KMS-11 (cell line): ENCODE measurements around the gene ENPP6.
A peak's percentile ranks its signal among the peaks of the same experiment; 100 is the strongest.

Source experiments
- H2AFZ ChIP-seq: fragments of 200-600 bp; sonication (generic); 2 replicates; pipeline ENCODE4 v1.6.1; 2016; ENCODE audit warnings: antibody characterized with exemption, mixed run types, low read depth
- H3K27ac ChIP-seq: fragments of 200-600 bp; sonication (generic); 2 replicates; pipeline ENCODE4 v1.6.1; 2016; ENCODE audit warnings: mild to moderate bottlenecking, mixed run types
- H3K27me3 ChIP-seq: fragments of 200-600 bp; sonication (generic); 2 replicates; pipeline ENCODE4 v1.6.1; 2017; ENCODE audit warnings: mild to moderate bottlenecking, low read depth, mixed run types, moderate library complexity; ENCODE audit not compliant: insufficient read depth
- H3K36me3 ChIP-seq: fragments of 200-600 bp; sonication (generic); 2 replicates; pipeline ENCODE4 v1.6.1; 2017; ENCODE audit warnings: mild to moderate bottlenecking, mixed run types; ENCODE audit not compliant: insufficient read depth
- H3K4me1 ChIP-seq: fragments of 200-600 bp; sonication (generic); 2 replicates; pipeline ENCODE4 v1.6.1; 2016; ENCODE audit warnings: mild to moderate bottlenecking, low read depth, mixed run types; ENCODE audit not compliant: poor library complexity, severe bottlenecking
- H3K4me2 ChIP-seq: fragments of 200-600 bp; sonication (generic); 2 replicates; pipeline ENCODE4 v1.7.0; 2016; ENCODE audit warnings: mild to moderate bottlenecking, mixed run types
- H3K4me3 ChIP-seq: fragments of 200-600 bp; sonication (generic); IDR thresholded peaks from 2 replicates; pipeline ENCODE4 v1.6.1; 2017; ENCODE audit warnings: low read depth, low read length, mixed read lengths; ENCODE audit not compliant: insufficient read depth
- H3K79me2 ChIP-seq: fragments of 200-600 bp; sonication (generic); 2 replicates; pipeline ENCODE4 v1.6.1; 2016; ENCODE audit warnings: low read depth, mixed run types; ENCODE audit not compliant: insufficient read depth
- H3K9ac ChIP-seq: fragments of 200-600 bp; sonication (generic); 2 replicates; pipeline ENCODE4 v1.6.1; 2016; ENCODE audit warnings: mild to moderate bottlenecking, mixed run types
- H4K20me1 ChIP-seq: fragments of 200-600 bp; sonication (generic); 2 replicates; pipeline ENCODE4 v1.6.1; 2016; ENCODE audit warnings: mild to moderate bottlenecking, mixed run types; ENCODE audit not compliant: insufficient read depth
- CTCF ChIP-seq: fragments of 200-600 bp; sonication (generic); conservative IDR thresholded peaks from 2 replicates; pipeline ENCODE4 v1.6.1; 2017; ENCODE audit warnings: low read depth, mild to moderate bottlenecking, antibody characterized with exemption, low read length, moderate library complexity, mixed read lengths

ENPP6 gene

GRCh38 chr4:184166736-184167135, 50.9 kb downstream of the ENPP6 start:
- Histone ChIP-seq H3K79me2 (no peaks in the 10 kb centered on the region), H3K4me2 (no peak overlapping the region), H3K4me1 (no peaks in the 10 kb centered on the region), H3K27ac (no peak overlapping the region), H4K20me1 (no peaks in the 10 kb centered on the region), H2AFZ (no peak overlapping the region), H3K36me3 (no peaks in the 10 kb centered on the region), H3K27me3 (no peaks in the 10 kb centered on the region), H3K4me3 (no peak overlapping the region), H3K9ac (no peak overlapping the region)
- no peak for TF ChIP-seq CTCF

- Histone ChIP-seq H3K27me3 (no peaks in the 10 kb centered on the region), H3K4me3 (no peak overlapping the region), H3K4me2 (no peak overlapping the region), H3K79me2 (no peaks in the 10 kb centered on the region), H3K27ac (no peak overlapping the region), H2AFZ (no peak overlapping the region), H4K20me1 (no peaks in the 10 kb centered on the region), H3K4me1 (no peaks in the 10 kb centered on the region), H3K9ac (no peak overlapping the region), H3K36me3 (no peaks in the 10 kb centered on the region)
- no peak for TF ChIP-seq CTCF
Measured at GRCh38 chr4:184165291-184165690, 52.4 kb downstream of the ENPP6 start.

GRCh38 chr4:184163813-184164212, 53.9 kb downstream of the ENPP6 start:
- H4K20me1 ChIP-seq = no peaks in the 10 kb centered on the region
- H3K9ac ChIP-seq = no peak overlapping the region
- no peaks in the 10 kb centered on the region for H3K79me2 ChIP-seq
- no peak overlapping the region for H3K4me2 ChIP-seq
- H3K36me3 ChIP-seq = no peaks in the 10 kb centered on the region
- no peaks in the 10 kb centered on the region for H3K4me1 ChIP-seq
- H3K27me3 ChIP-seq = no peaks in the 10 kb centered on the region
- TF ChIP-seq CTCF = peak; percentile 59
- H2AFZ ChIP-seq = no peak overlapping the region
- H3K4me3 ChIP-seq = no peak overlapping the region
- H3K27ac ChIP-seq = no peak overlapping the region

- no peaks in the 10 kb centered on the region for H4K20me1 ChIP-seq
- no peak overlapping the region for H3K9ac ChIP-seq
- H2AFZ ChIP-seq = no peak overlapping the region
- no peak overlapping the region for H3K4me2 ChIP-seq
- no peak overlapping the region for H3K4me3 ChIP-seq
- H3K79me2 ChIP-seq = no peaks in the 10 kb centered on the region
- no peaks in the 10 kb centered on the region for H3K36me3 ChIP-seq
- no peak overlapping the region for H3K27ac ChIP-seq
- no peaks in the 10 kb centered on the region for H3K27me3 ChIP-seq
- TF ChIP-seq CTCF = no peak
- H3K4me1 ChIP-seq = no peaks in the 10 kb centered on the region
Measured at GRCh38 chr4:184162596-184162995, 55.1 kb downstream of the ENPP6 start.

- no peaks in the 10 kb centered on the region for H4K20me1 ChIP-seq
- no peaks in the 10 kb centered on the region for H3K4me1 ChIP-seq
- no peaks in the 10 kb centered on the region for H3K79me2 ChIP-seq
- H3K27ac ChIP-seq = no peak overlapping the region
- TF ChIP-seq CTCF = no peak
- no peaks in the 10 kb centered on the region for H3K36me3 ChIP-seq
- no peak overlapping the region for H3K4me2 ChIP-seq
- H2AFZ ChIP-seq = no peak overlapping the region
- H3K4me3 ChIP-seq = no peak overlapping the region
- no peaks in the 10 kb centered on the region for H3K27me3 ChIP-seq
- H3K9ac ChIP-seq = no peak overlapping the region
Measured at GRCh38 chr4:184157322-184157721, 60.4 kb downstream of the ENPP6 start.
